Fibroblast of lung (primary cell): ENCODE data around the gene ANGPT4. TPM values are rescaled to one million over a fixed set of nuclear protein-coding genes. Genes with fewer than 3 reads are reported as not detected.

Experiments used
- DNase-seq, 2 donors: peaks; one replicate each; pipeline versions ENCODE4 v3.0.0 to v3.0.0-alpha.2; 2010; ENCODE audit warnings: low read depth in 2 of 2
- H2AFZ ChIP-seq: 2 replicates; pipeline ENCODE4 v1.5.1; 2012; ENCODE audit warnings: low read length, control low read depth, inconsistent platforms
- H3K27ac ChIP-seq: 2 replicates; pipeline ENCODE4 v1.5.1; 2011; ENCODE audit warnings: low read length, control low read depth; ENCODE audit not compliant: insufficient read depth
- H3K27me3 ChIP-seq: 2 replicates; pipeline ENCODE4 v1.5.1; 2011; ENCODE audit warnings: mild to moderate bottlenecking, low read length; ENCODE audit not compliant: control insufficient read depth, insufficient read depth
- H3K36me3 ChIP-seq: 2 replicates; pipeline ENCODE4 v1.5.1; 2011; ENCODE audit warnings: low read length; ENCODE audit not compliant: control insufficient read depth, insufficient read depth
- H3K4me1 ChIP-seq: 2 replicates; pipeline ENCODE4 v1.5.1; 2011; ENCODE audit warnings: low read length; ENCODE audit not compliant: control insufficient read depth, insufficient read depth; ENCODE audit errors: extremely low read depth
- H3K4me2 ChIP-seq: 2 replicates; pipeline ENCODE4 v1.5.1; 2011; ENCODE audit warnings: low read length, control low read depth; ENCODE audit not compliant: insufficient read depth; ENCODE audit errors: extremely low read depth
- H3K4me3 ChIP-seq, 4 experiments: fragments of 200-600 bp in 1 of 4; sonication (generic) in 1 of 4; replicated peaks in 1 of 4; 2 replicates each; pipeline ENCODE4 v1.5.1; 2011 to 2016; ENCODE audit warnings: low read length in 4 of 4, low read depth in 3 of 4, mild to moderate bottlenecking in 3 of 4, control low read depth in 2 of 4, inconsistent platforms in 1 of 4, mixed read lengths in 1 of 4; ENCODE audit not compliant: insufficient read depth in 1 of 4; ENCODE audit errors: control extremely low read depth in 1 of 4
- H3K79me2 ChIP-seq: 2 replicates; pipeline ENCODE4 v1.5.1; 2012; ENCODE audit warnings: mild to moderate bottlenecking, low read length, inconsistent platforms; ENCODE audit not compliant: control insufficient read depth, insufficient read depth
- H3K9ac ChIP-seq: 2 replicates; pipeline ENCODE4 v1.5.1; 2011; ENCODE audit warnings: mild to moderate bottlenecking, low read length, control low read depth; ENCODE audit not compliant: insufficient read depth
- H3K9me3 ChIP-seq: 2 replicates; pipeline ENCODE4 v1.5.1; 2012; ENCODE audit warnings: low read depth, low read length; ENCODE audit not compliant: control insufficient read depth, insufficient read depth
- H4K20me1 ChIP-seq: 2 replicates; pipeline ENCODE4 v1.5.1; 2011; ENCODE audit warnings: low read length; ENCODE audit not compliant: control insufficient read depth, insufficient read depth; ENCODE audit errors: extremely low read depth
- CTCF ChIP-seq, 2 donors: IDR thresholded peaks in 1 of 2; conservative IDR thresholded peaks in 1 of 2; 1 replicate in 1 of 2; 2 replicates in 1 of 2; pipeline ENCODE4 v1.5.1; 2011 to 2012; ENCODE audit warnings: low read length in 2 of 2, control low read depth in 1 of 2, inconsistent platforms in 1 of 2, low read depth in 1 of 2, mild to moderate bottlenecking in 1 of 2
- EZH2 ChIP-seq: IDR thresholded peaks from 2 replicates; pipeline ENCODE4 v1.5.1; 2012; ENCODE audit warnings: low read length, control low read depth, mild to moderate bottlenecking; ENCODE audit errors: missing control alignments
- polyA plus RNA-seq, 2 donors: library from polyadenylated mRNA; depleted of rRNA in 1 of 2; stranded (reverse) in 1 of 2; unstranded in 1 of 2; fragments of >200 nt; gene quantifications; 2 replicates each; pipeline ENCODE4 v1.2.1, GENCODE V29; 2011 to 2012; ENCODE audit warnings: missing spikeins in 1 of 2
- total RNA-seq: library from RNA; depleted of rRNA; stranded (reverse); fragments of >200 nt; gene quantifications from 2 replicates; pipeline ENCODE4 v1.2.1, GENCODE V29; 2014

ANGPT4 gene
- total and polyA plus RNA-seq, 2 donors (not counting 1 experiment from before 2014, with no cell fraction given): under 0.01 TPM; not detected in 1

- no peak for DNase-seq
- H2AFZ ChIP-seq: no peak overlapping the region
- no peaks in the 10 kb centered on the region for H3K79me2 ChIP-seq
- H3K4me3 ChIP-seq: no peak overlapping the region
- H3K36me3 ChIP-seq: no peaks in the 10 kb centered on the region
- no peaks in the 10 kb centered on the region for H4K20me1 ChIP-seq
- no peaks in the 10 kb centered on the region for H3K9me3 ChIP-seq
- H3K4me2 ChIP-seq: no peak overlapping the region
- TF ChIP-seq EZH2: no peak
- TF ChIP-seq CTCF (conservative IDR thresholded peaks at IDR 0.05 in 1 of 2, IDR thresholded peaks at IDR 0.05 in 1 of 2; ENCODE audit: low read depth in 1 of 2, low read length in 2 of 2): no peak
- H3K27ac ChIP-seq: no peak overlapping the region
- no peaks in the 10 kb centered on the region for H3K4me1 ChIP-seq
- H3K27me3 ChIP-seq: no peaks in the 10 kb centered on the region
- no peak overlapping the region for H3K9ac ChIP-seq
Observed at GRCh38 chr20:891058-891705, 25.0 kb downstream of the ANGPT4 start.

- Histone ChIP-seq H3K4me2 (no peak overlapping the region), H3K4me3 (no peak overlapping the region), H3K79me2 (no peaks in the 10 kb centered on the region), H3K27ac (no peak overlapping the region), H4K20me1 (no peaks in the 10 kb centered on the region), H3K27me3 (no peaks in the 10 kb centered on the region), H3K9me3 (no peaks in the 10 kb centered on the region), H2AFZ (no peak overlapping the region), H3K9ac (no peak overlapping the region), H3K36me3 (no peaks in the 10 kb centered on the region), H3K4me1 (no peaks in the 10 kb centered on the region)
- TF ChIP-seq EZH2 (no peak), CTCF (conservative IDR thresholded peaks at IDR 0.05 in 1 of 2, IDR thresholded peaks at IDR 0.05 in 1 of 2; ENCODE audit: low read depth in 1 of 2, low read length in 2 of 2) (no peak)
- no peak for DNase-seq
Observed at GRCh38 chr20:890666-891057, 25.5 kb downstream of the ANGPT4 start.

- Histone ChIP-seq H4K20me1 (no peaks in the 10 kb centered on the region), H3K27ac (no peak overlapping the region), H3K4me2 (no peak overlapping the region), H3K9ac (no peak overlapping the region), H3K27me3 (no peaks in the 10 kb centered on the region), H2AFZ (no peak overlapping the region), H3K4me3 (no peak overlapping the region), H3K9me3 (no peaks in the 10 kb centered on the region), H3K4me1 (no peaks in the 10 kb centered on the region), H3K79me2 (no peaks in the 10 kb centered on the region), H3K36me3 (no peaks in the 10 kb centered on the region)
- no peak for TF ChIP-seq EZH2
- no peak for TF ChIP-seq CTCF (conservative IDR thresholded peaks at IDR 0.05 in 1 of 2, IDR thresholded peaks at IDR 0.05 in 1 of 2; ENCODE audit: low read depth in 1 of 2, low read length in 2 of 2)
- DNase-seq: no peak
Observed at GRCh38 chr20:889932-890463, 26.1 kb downstream of the ANGPT4 start.
